GM21360 (cell line): Measurements from ENCODE around the gene EMILIN1.

Source experiments
- ATAC-seq: cut with Tn5 transposase; IDR thresholded peaks from one replicate; pipeline ENCODE4 v1.9.1; 2021; ENCODE audit warnings: mild to moderate bottlenecking, moderate library complexity; ENCODE audit not compliant: unreplicated experiment

The EMILIN1 gene

GRCh38 chr2:27079233-27080139 lies 1.1 kb downstream of the EMILIN1 start:
- ATAC-seq, result no peak

- ATAC-seq, result no peak
These were observed 1.7 kb downstream of the EMILIN1 start for GRCh38 chr2:27080140-27080469.

- ATAC-seq, result no peak
These were observed 2.2 kb downstream of the EMILIN1 start for GRCh38 chr2:27080603-27080936.

- ATAC-seq, result no peak
These were observed 3.8 kb downstream of the EMILIN1 start for GRCh38 chr2:27081984-27082772.

DNA sequence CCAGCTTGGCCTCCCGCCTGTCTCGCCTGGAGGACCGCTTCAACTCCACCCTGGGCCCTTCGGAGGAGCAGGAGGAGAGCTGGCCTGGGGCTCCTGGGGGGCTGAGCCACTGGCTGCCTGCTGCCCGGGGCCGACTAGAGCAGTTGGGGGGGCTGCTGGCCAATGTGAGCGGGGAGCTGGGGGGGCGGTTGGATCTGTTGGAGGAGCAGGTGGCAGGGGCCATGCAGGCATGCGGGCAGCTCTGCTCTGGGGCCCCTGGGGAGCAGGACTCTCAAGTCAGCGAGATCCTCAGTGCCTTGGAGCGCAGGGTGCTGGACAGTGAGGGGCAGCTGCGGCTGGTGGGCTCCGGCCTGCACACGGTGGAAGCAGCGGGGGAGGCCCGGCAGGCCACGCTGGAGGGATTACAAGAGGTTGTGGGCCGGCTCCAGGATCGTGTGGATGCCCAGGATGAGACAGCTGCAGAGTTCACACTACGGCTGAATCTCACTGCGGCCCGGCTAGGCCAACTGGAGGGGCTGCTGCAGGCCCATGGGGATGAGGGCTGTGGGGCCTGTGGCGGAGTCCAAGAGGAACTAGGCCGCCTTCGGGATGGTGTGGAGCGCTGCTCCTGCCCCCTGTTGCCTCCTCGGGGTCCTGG lies 4.5 kb downstream of the EMILIN1 start:
- ATAC-seq, result no peak

DNA sequence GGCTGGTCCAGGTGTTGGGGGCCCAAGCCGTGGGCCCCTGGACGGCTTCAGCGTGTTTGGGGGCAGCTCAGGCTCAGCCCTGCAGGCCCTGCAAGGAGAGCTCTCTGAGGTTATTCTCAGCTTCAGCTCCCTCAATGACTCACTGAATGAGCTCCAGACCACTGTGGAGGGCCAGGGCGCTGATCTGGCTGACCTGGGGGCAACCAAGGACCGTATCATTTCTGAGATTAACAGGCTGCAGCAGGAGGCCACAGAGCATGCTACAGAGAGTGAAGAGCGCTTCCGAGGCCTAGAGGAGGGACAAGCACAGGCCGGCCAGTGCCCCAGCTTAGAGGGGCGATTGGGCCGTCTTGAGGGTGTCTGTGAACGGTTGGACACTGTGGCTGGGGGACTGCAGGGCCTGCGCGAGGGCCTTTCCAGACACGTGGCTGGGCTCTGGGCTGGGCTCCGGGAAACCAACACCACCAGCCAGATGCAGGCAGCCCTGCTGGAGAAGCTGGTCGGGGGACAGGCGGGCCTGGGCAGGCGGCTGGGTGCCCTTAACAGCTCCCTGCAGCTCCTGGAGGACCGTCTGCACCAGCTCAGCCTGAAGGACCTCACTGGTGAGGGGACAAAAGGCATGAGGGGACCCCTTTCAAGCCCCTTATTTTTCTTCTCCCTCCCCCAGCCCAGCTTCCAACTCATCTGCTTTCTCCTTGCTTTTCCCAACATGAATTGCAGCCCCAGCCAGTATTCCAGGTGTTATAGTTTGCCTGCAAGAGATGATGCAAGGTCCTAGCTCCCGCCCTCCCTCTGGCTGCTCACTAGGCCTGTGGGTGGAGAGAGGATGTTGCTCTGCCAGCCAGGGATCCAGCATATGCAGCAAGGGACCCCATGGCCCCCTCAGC lies 5.2 kb downstream of the EMILIN1 start:
- no peak for ATAC-seq

GRCh38 chr2:27084297-27085061 lies 6.1 kb downstream of the EMILIN1 start:
- no peak for ATAC-seq

- no peak for ATAC-seq
These were observed 6.8 kb downstream of the EMILIN1 start for GRCh38 chr2:27085062-27085672.

DNA sequence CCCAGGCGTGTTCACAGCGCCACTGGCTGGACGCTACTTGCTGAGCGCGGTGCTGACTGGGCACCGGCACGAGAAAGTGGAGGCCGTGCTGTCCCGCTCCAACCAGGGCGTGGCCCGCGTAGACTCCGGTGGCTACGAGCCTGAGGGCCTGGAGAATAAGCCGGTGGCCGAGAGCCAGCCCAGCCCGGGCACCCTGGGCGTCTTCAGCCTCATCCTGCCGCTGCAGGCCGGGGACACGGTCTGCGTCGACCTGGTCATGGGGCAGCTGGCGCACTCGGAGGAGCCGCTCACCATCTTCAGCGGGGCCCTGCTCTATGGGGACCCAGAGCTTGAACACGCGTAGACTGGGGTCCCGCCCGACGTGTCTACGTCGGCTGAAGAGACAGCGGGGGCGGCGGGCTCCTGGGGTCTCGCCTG lies 7.3 kb downstream of the EMILIN1 start:
- no peak for ATAC-seq

- ATAC-seq, result peak; percentile 78
These were observed 7.8 kb downstream of the EMILIN1 start for GRCh38 chr2:27086090-27086723.

GRCh38 chr2:27086724-27087593 lies 8.5 kb downstream of the EMILIN1 start, which contains the start of gene KHK:
Gene KHK (plus strand): TSS chr2:27086772. CDS start chr2:27087260, 488 bp downstream.
- peak; percentile 5 for ATAC-seq

- ATAC-seq, result no peak
These were observed 9.5 kb downstream of the EMILIN1 start for GRCh38 chr2:27087823-27088410.

DNA sequence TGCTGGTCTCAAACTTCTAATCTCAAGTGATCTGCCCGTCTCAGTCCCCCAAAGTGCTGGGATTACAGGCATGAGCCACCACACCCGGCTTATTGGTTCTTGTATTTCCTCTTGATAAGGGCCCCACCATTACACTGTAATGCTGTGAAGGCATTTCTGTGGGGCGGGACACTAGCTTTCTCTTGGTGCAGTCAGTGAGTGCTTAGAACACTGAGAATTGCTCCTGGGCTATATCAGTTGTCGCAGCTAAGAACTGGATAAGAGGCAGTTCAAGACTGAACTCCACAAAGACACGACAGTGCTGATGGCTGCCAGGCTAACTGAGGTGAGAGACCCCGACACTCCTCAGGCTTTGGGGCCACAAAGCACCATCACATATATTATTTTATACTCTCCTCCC lies 10.2 kb downstream of the EMILIN1 start:
- ATAC-seq, result no peak

DNA sequence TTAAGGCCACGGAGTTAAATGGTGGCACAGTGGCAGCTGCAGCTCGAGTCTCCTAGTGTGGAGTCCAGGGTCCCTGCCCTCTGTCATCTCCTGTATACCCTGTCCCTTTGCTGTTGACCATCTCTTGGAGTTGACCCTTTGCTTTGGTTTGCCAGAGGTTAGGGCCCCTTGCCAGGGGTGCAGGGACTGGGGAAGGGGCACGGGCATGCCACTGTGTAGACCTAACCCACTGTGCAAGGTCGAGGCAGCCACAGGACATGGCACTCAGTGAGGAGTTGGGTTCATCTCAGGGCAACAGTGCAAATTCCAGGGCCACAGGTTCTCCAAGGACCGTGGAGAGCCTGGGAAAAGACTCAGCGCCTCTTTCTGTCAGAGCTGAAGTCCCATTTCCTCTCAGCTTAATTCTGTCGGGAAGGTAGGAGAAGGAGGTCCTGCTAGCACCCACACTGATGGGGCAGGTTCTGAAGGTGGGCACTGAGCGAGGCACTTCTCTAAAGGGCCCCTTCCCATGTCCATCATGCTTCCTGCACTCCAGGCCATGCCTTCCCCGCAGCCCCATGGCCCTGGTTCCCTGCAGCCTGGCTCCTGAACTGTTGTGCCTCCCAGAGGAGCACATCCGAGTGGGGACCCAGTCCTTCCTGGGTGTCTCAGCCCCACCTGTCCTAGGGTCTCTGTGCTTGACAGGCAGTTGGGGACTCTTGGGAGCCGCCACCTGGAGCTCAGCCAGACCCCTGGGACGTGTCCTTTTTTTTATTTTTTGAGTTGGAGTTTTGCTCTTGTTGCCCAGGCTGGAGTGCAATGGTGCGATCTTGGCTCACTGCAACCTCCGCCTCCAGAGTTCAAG lies 10.9 kb downstream of the EMILIN1 start:
- ATAC-seq, result no peak

DNA sequence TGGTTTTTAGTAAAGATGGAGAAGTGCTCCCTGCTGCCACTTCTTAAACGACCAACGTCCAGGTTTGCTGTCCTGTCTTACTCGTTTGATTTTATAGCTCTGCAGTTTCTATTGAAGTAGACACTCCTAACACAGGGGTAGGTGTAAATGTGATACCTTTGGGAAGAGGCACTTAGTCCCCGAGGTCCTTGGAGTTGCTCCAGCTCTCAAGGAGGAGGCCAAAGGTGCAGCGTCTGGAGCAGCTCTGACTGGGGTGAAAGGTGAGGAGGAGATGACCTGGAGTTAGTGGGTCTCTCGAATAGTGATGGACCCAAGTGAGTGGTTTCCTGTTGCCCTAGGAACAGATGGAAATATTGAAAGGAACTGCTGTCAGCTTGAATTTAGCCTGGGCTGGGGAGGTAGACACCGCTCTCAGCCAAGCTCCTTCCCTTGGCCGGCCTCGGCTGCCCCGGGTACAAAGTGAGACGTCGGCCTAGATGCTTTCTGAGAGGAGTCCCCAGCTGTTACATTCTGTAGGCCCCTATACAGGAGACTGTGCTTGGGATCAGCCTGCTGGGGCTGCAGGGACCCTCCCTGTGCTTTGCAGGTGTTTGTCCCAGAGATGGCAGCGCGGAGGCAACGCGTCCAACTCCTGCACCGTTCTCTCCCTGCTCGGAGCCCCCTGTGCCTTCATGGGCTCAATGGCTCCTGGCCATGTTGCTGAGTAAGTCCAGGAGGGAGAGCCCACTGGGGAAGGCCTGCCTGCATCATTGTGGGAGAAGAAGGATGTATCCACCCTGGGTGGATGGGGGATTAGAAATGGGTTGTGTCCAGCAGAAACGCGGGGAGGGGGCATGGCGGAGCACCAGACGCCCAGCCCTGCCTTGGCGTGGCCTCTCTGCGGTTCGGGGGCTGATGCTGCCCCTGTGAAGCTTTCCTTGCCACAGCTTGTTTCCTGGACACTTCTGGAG lies 13.6 kb downstream of the EMILIN1 start:
- no peak for ATAC-seq
